Stimulated activated CD8-positive, alpha-beta memory T cell treated with anti-CD3 and anti-CD28 coated beads, Interleukin-12 subunit alpha, Interleukin-12 subunit beta, amount 100 ng/mL, for 24 hours (primary cell): ENCODE results near the gene MC5R.

ENCODE experiments used
- DNase-seq: peaks from one replicate; pipeline ENCODE4 v3.0.0-alpha.2; 2020; ENCODE audit errors: extremely low read depth

MC5R gene

GRCh38 chr18:13823707-13824395 lies at the start of gene MC5R:
TSS of gene MC5R (plus strand) at chr18:13824149. CDS start at chr18:13825766, 1,617 bp downstream.
- peak; percentile 56 for DNase-seq

- DNase-seq = no peak
Observed at GRCh38 chr18:13775058-13775457, 48.9 kb upstream of the MC5R start.

- DNase-seq = no peak
Observed at GRCh38 chr18:13791181-13791580, 32.8 kb upstream of the MC5R start.

- no peak for DNase-seq
Observed at GRCh38 chr18:13793819-13794218, 30.1 kb upstream of the MC5R start.

- DNase-seq = no peak
Observed at GRCh38 chr18:13796515-13796914, 27.4 kb upstream of the MC5R start.

- DNase-seq = no peak
Observed at GRCh38 chr18:13797157-13797611, 26.8 kb upstream of the MC5R start.

- DNase-seq = no peak
Observed at GRCh38 chr18:13799396-13799795, 24.6 kb upstream of the MC5R start.

- no peak for DNase-seq
Observed at GRCh38 chr18:13800505-13801259, 23.3 kb upstream of the MC5R start.

GRCh38 chr18:13801260-13801601 lies 22.7 kb upstream of the MC5R start:
- DNase-seq = no peak

GRCh38 chr18:13804305-13804704 lies 19.6 kb upstream of the MC5R start:
- DNase-seq = no peak

GRCh38 chr18:13808294-13809042 lies 15.5 kb upstream of the MC5R start:
- no peak for DNase-seq

- no peak for DNase-seq
Observed at GRCh38 chr18:13809043-13809430, 14.9 kb upstream of the MC5R start.

GRCh38 chr18:13809531-13810255 lies 14.3 kb upstream of the MC5R start:
- DNase-seq = no peak

GRCh38 chr18:13810950-13811485 lies 12.9 kb upstream of the MC5R start:
- no peak for DNase-seq

- DNase-seq = no peak
Observed at GRCh38 chr18:13811993-13812392, 12.0 kb upstream of the MC5R start.

GRCh38 chr18:13813271-13813849 lies 10.6 kb upstream of the MC5R start:
- no peak for DNase-seq

GRCh38 chr18:13826209-13826608 lies 2.3 kb downstream of the MC5R start:
- DNase-seq = no peak

GRCh38 chr18:13831864-13832508 lies 8.0 kb downstream of the MC5R start:
- DNase-seq = no peak

GRCh38 chr18:13834496-13835015 lies 10.6 kb downstream of the MC5R start:
- DNase-seq = no peak

GRCh38 chr18:13835202-13835601 lies 11.3 kb downstream of the MC5R start:
- no peak for DNase-seq

- DNase-seq = no peak
Observed at GRCh38 chr18:13836559-13836958, 12.6 kb downstream of the MC5R start.
